Activated naive CD4-positive, alpha-beta T cell treated with Interleukin-2 at 50 U/mL for 16 hours (primary cell): ENCODE results near the gene CIITA.

Source experiments
- DNase-seq: peaks from one replicate; pipeline ENCODE4 v3.0.0-alpha.2; 2020

The CIITA gene

GRCh38 chr16:10964039-10964890 lies 87.3 kb downstream of the CIITA start:
- peak; percentile 84 for DNase-seq

DNA sequence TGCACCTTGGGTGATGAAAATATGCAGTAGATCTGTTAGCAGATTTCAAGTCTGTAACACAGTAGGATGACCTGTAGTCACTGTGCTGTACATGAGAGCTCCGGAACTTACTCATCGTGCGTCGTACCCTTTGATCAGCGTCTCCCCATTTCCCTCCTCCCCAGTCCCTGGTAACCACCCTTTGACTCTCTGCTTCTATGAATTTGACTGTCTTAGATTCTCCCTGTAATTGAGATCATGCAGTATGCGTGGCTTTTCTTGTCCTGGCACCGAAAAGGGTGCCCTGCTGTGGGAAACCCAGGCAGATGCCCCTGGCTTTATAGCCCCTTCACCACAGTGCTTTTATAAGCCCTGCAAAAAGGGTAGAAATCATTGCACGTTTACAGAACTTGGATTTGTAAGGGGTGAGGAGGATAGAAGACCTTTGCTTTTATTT lies 87.9 kb downstream of the CIITA start:
- peak; percentile 80 for DNase-seq

DNA sequence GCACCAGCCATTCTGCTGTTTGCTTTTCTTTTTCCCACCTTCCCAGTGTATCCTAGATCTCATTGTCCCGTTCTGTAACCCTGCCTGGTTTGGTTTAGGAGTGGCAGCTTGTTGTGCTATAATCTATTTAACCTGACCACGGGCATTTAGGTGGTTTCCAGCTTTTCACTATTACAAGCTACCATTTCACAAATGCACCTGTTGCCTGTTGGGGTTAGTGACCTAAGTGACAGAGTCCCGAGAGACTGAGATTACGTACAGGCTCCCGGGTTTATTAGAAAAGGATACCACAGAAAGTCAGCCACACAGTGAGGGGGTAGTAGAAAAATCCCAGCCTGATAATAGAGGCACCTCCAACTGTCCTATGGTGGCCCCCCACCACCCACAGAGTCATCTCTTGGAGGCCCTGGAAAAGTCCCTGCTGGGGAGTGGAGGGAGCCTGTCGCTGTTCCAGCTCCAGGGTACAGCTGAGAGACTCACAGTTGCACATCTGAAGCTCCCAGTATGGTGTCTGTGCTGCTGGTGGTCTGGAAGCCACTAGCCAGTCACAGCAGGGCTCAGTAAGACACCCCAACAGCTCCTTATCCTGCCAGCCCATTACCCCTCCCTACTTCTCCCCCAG lies 88.5 kb downstream of the CIITA start:
- DNase-seq = peak; percentile 54

GRCh38 chr16:10966129-10966528 lies 89.1 kb downstream of the CIITA start:
- no peak for DNase-seq

- peak; percentile 32 for DNase-seq
These were observed 89.6 kb downstream of the CIITA start for GRCh38 chr16:10966559-10966958.

DNA sequence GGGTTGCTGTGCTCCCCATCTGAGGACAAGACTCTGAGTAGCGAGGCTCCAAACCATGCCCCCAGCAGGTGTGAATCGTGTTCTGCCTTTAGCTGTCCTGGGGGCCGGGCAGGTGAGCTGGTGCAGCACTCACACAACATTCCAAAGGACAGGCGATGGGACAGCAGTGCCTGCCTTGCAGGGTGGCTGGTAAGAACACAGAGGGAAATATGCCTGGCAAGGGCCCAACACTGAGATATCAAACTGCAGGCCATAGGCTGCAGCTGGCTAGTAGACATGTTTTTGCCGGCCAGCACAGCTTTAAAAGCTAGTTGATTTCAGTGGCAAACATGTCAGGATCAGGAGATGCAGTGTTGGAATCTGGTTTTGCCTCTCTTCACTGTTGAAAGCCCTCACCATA lies 91.0 kb downstream of the CIITA start:
- no peak for DNase-seq

DNA sequence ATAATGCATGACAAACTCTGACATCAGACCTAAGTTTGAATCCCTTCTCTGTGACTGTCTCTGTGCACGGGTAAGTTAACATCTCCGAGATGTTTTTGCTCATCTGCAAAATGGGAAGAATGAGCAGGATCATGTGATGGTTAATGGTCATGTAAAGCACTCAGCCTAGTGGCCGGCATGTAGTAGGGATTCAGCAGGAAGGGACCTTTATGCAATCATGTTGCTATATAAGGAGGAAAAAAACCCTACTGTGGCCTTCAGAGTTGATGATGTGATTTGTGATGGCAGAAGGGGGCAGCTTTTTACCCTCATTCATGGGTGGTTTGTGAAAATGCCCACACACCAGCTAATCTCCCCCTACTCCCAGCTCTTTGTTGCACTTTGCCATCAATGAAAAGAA lies 91.5 kb downstream of the CIITA start:
- DNase-seq = no peak

GRCh38 chr16:10969615-10970014 lies 92.6 kb downstream of the CIITA start:
- DNase-seq = no peak

GRCh38 chr16:10970065-10970464 lies 93.1 kb downstream of the CIITA start:
- DNase-seq = no peak

DNA sequence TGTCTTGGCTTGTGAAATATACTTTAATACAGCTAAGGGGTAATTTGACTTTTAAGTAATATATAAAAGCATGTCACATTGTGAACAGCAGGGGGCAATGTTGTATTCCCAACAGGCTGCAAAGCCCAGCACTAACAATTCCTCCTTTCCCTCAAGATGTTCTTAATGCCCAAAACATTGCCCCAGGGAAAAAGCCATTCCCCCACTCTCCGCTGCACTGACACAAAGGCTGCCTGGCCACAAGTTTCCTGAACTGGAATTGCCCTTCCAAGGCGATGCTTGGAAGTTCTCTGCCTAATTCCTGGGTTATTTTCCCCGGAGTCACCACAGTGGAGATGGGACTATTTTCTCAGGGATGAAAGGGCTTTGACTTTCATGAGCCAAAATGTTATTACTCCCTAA lies 94.6 kb downstream of the CIITA start:
- no peak for DNase-seq

DNA sequence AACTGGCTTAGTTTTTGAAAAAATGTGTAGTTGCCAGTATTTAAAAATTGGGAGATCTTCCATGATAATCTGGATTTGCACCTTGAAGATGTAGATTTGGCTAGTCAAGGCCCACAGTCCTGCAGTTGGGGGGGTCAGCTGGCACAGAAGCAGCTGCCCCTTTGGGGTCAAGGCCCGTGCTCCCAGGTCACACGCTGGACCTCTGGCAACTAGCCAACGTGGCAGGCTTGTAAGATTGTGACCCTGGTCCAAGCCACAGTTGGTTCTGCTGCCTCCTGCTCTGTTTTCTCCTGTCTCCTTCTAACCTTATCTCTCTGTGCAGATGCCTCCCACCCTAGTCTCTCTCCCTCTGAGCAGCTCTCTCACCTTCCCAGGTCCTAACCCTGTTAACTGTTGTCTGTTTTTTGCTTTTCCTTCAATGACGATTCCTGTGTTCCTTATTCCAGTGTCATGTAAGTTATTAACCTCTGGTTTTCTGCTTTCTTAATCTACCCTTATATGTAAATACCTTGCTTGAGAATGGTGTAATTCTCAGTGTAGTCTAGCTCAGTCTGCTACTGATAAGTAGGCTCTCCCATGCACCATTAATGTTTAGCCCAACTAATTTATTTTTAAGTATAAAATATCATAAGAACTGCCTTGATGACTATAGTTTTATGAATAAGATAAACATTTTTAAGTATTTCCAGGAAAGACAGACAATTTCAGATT lies 95.3 kb downstream of the CIITA start:
- no peak for DNase-seq

GRCh38 chr16:10972819-10973464 lies 95.9 kb downstream of the CIITA start:
- DNase-seq = no peak

DNA sequence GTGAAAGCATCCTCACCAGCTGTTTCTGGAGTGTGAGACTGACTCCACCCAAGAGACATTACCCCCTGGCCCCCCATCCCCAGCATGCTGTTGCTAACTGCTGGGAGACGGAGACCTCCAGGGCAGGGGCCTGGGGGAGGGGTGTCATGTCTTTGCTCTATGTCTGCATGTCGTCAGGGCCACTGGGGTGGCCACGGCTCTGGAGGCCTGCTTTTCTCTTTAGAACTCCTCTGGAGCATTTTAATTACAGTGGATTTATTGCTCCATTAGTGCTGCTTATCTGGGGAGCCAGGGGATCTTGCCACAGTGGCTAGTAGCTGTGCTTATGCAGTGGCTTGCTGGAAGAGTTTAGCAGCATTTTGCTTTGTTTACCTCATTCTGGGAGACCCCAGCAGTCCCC lies 99.6 kb downstream of the CIITA start:
- no peak for DNase-seq

GRCh38 chr16:10978124-10978523 lies 101.1 kb downstream of the CIITA start:
- no peak for DNase-seq

DNA sequence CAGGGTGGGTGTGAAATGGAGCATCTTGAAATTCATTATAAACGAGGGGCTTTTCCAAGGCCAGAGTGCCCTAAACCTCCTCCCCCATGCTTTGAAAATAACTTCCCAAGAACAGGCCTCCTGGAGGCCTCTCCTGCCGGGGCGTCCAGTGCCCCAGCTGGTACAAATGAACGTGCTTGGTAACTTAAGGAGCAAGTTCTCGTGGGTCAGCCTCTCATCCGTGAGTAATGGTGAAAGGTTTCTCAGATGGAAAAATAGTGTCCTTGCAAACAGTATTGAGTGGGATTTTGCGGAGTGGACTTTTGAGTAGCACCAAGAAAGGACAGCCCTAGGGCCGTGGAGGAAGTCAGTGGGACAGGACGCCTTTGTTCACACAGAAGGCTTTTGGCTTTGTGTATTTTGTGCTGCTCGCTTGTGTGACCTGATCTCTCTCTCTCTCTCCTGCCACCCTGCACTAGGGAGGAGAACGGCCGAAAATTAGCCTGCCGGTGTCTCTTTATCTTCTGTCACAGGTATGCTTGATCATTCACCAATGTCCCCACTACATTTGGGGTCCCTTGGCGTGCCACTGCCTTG lies 102.0 kb downstream of the CIITA start:
- DNase-seq = no peak

GRCh38 chr16:10979717-10980601 lies 103.0 kb downstream of the CIITA start:
- no peak for DNase-seq

DNA sequence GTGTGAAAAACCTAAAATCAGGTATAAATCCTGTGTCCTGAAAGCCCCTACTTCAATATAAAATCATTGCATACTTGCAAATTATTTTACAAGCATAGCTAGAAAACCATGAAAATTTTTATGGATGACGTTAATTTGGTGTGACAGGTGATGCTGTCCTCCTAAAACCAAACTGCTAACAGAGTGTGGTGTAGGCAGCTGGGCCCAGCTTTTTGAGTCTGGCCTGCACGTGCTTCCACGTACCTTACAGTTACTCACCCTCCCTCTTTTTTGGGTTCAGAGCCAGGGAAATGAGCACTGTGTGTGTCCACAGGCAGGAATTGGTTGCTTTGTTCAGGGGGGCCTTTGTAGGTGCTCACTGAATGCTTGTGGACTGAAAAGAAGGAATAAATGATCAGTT lies 103.8 kb downstream of the CIITA start:
- DNase-seq = no peak

GRCh38 chr16:10981697-10982216 lies 104.8 kb downstream of the CIITA start:
- peak; percentile 43 for DNase-seq

DNA sequence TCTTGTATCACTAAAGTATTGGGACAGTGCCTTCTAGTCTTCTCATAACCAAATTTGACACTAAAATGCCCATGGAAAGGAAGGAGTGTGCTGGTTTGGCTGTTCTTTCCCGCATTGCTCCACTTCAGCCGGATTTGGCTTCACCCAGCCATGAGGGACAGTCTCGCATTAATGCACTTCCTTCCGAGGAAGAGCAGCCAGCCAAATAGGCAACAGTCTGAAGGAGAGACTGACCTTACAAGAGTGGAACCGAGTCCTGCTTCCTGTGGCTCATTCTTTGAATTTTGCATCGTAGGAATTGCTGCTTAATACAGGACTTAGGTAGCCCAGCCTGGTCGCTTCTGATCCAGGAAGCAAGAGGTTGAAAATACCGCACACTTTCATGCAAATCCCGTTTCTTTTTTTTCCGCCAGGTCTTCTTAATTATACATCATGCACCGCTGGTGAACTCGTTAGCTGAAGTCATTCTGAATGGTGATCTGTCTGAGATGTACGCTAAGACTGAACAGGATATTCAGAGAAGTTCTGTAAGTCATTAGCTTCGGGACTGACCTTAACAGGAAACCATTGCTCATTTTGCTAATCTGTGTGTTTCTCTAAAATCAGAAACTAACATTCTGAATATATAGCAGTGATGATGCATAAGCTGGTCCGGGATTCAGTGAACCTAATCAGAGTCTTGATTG lies 105.6 kb downstream of the CIITA start:
- no peak for DNase-seq

DNA sequence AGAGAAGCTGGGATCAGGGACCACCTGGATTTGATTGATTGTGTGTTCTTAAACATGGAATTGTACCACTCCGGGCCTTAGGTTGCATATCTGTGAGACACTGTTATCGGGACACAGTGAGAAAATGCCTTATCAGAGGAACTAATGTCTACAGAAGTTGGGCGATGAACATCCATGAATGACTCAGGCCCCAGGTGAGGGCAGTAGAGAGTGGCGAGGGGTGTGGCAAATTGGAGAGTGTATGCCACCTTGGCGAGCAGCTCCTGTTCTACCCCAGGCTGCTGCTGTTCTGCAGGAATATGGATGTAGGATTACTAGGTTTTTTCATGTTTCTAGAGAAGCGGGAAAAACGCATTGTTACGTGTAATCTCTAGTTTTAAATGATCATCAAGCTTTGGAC lies 106.2 kb downstream of the CIITA start:
- peak; percentile 35 for DNase-seq

DNA sequence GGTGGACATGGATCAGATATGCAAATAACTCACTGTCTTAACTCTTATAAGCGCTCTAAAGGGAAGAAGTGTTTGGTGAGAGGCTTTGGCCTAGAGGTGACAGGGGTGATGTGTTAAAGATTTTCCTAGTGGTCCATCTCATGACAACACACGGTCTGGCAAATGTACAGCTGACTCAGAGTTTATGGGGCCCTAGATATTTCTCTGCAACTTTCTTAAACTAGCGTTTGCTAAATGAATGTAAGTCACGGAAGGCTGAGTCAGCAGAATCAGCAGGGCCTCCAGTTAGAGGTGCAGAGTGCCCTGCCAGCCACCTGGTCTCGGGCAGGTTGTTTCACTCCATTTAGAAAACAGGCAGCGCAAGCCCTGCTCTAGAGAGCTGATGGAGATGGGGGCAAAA lies 107.5 kb downstream of the CIITA start:
- no peak for DNase-seq
